Mucosa of descending colon (tissue), 3 donors: ENCODE results near the gene ZNF207. TPM values are rescaled to one million over a fixed set of nuclear protein-coding genes. Genes with fewer than 3 reads are reported as not detected.
"Not testable (repeated sequence)": the region's sequence is repeated elsewhere in the genome, so short reads cannot be mapped to it uniquely, and the experiment has no call there.

Source experiments
- ATAC-seq: fragments of 200-7000 bp; cut with Tn5 transposase; one replicate; pipeline ENCODE4 v1.9.1; 2020; ENCODE audit warnings: mild to moderate bottlenecking, moderate library complexity
- DNase-seq, 3 donors: peaks; one replicate each; pipeline ENCODE4 v3.0.0-alpha.2; 2020
- H3K36me3 ChIP-seq: fragments of 200-600 bp; one replicate; pipeline ENCODE4 v1.8.0; 2021; ENCODE audit warnings: low read depth, mild to moderate bottlenecking
- H3K4me1 ChIP-seq: fragments of 200-600 bp; one replicate; pipeline ENCODE4 v1.8.0; 2021; ENCODE audit warnings: low read depth, mild to moderate bottlenecking
- H3K4me3 ChIP-seq: fragments of 200-600 bp; one replicate; pipeline ENCODE4 v1.8.0; 2021; ENCODE audit warnings: mild to moderate bottlenecking
- H3K9me3 ChIP-seq: fragments of 200-600 bp; one replicate; pipeline ENCODE4 v1.8.0; 2021; ENCODE audit warnings: mild to moderate bottlenecking
- CTCF ChIP-seq: fragments of 200-600 bp; IDR thresholded peaks from one replicate; pipeline ENCODE4 v1.8.0; 2022; ENCODE audit warnings: antibody characterized with exemption, mild to moderate bottlenecking
- intact Hi-C, 2 donors: fragments of 100-400 bp; cut with DNase I in 1 of 2; cut with micrococcal nuclease in 1 of 2; formaldehyde crosslinking; loops; one replicate each; pipeline versions ENCODE4 v1.11.0 to v1.11.1; 2022; cut with DNase I, micrococcal nuclease
- total RNA-seq, 3 donors: library from RNA; stranded (reverse); fragmentation: NEBNext Ultra II Directional in 2 of 3; extraction: Animal tissue kit (Norgen Biotek cat#: 25700) in 2 of 3; gene quantifications; one replicate each; pipeline versions ENCODE4 v1.2.1 to v1.2.4, GENCODE V29; 2021 to 2023
- donor health status: DM: no; HTN: no; CAD: no; lungs with moderate emphysema.
- donor health status: DM: no; HTN: no; CAD: no.
- donor health status: DM: no; HTN: yes; CAD: no.

Gene ZNF207
- total RNA-seq, 3 donors from 2014 or later, result 141 to 168 (median 161) TPM

GRCh38 chr17:32318071-32318470 is 31.9 kb upstream of the ZNF207 start:
- no peak for TF ChIP-seq CTCF
- DNase-seq, result no peak
- H3K4me3 ChIP-seq, result no peak overlapping the region
- no peaks in the 10 kb centered on the region for H3K4me1 ChIP-seq
- intact Hi-C loops, result loop anchor here in 1 of 2 donors (2.0 kb wide), 1 partner anchor 65 kb away; no protein-coding TSS in a partner anchor
- H3K9me3 ChIP-seq, result no peaks in the 10 kb centered on the region
- H3K36me3 ChIP-seq, result no peaks in the 10 kb centered on the region
- ATAC-seq, result no peak

- peak; percentile 91 for ATAC-seq
- Histone ChIP-seq H3K9me3 (no peaks in the 10 kb centered on the region), H3K4me1 (no peaks in the 10 kb centered on the region), H3K4me3 (no peak overlapping the region), H3K36me3 (no peaks in the 10 kb centered on the region)
- peak; percentile 79 for TF ChIP-seq CTCF
- intact Hi-C loops, result loop anchor here in 1 of 2 donors (2.0 kb wide), 1 partner anchor 67 kb away; no protein-coding TSS in a partner anchor
- DNase-seq, result peak; percentile 69 to 87 (median 85)
These were observed 30.4 kb upstream of the ZNF207 start for GRCh38 chr17:32319548-32319905.

GRCh38 chr17:32320080-32320479 is 29.9 kb upstream of the ZNF207 start:
- not testable (repeated sequence) for DNase-seq, H3K4me1 ChIP-seq, ATAC-seq, H3K36me3 ChIP-seq, H3K4me3 ChIP-seq, H3K9me3 ChIP-seq
- intact Hi-C loops, result loop anchor here in 1 of 2 donors (5.0 kb wide), 1 partner anchor 53 kb away; the partner anchor contains the start of gene RHBDL3

- no peak for TF ChIP-seq CTCF
- no peak overlapping the region for H3K4me3 ChIP-seq
- DNase-seq (no peak), ATAC-seq (no peak)
- no peaks in the 10 kb centered on the region for H3K4me1 ChIP-seq
- no peaks in the 10 kb centered on the region for H3K36me3 ChIP-seq
- intact Hi-C loops, result loop anchor here in 1 of 2 donors (5.0 kb wide), 1 partner anchor 54 kb away; the partner anchor contains the start of gene RHBDL3
- no peaks in the 10 kb centered on the region for H3K9me3 ChIP-seq
These were observed 29.1 kb upstream of the ZNF207 start for GRCh38 chr17:32320847-32321246.

- Histone ChIP-seq H3K4me1 (no peaks in the 10 kb centered on the region), H3K4me3 (no peak overlapping the region), H3K9me3 (no peaks in the 10 kb centered on the region), H3K36me3 (no peaks in the 10 kb centered on the region)
- DNase-seq (no peak), ATAC-seq (no peak)
- TF ChIP-seq CTCF, result no peak
- intact Hi-C loops, result loop anchor here in 1 of 2 donors (5.0 kb wide), 1 partner anchor 56 kb away; the partner anchor contains the start of gene RHBDL3
These were observed 26.9 kb upstream of the ZNF207 start for GRCh38 chr17:32323046-32323445.

GRCh38 chr17:32323811-32324491 is 26.0 kb upstream of the ZNF207 start:
- DNase-seq (peak in 2 of 3 donors; percentile 44 to 47), ATAC-seq (peak; percentile 83)
- intact Hi-C loops, result loop anchor here in 1 of 2 donors (5.0 kb wide), 1 partner anchor 57 kb away; the partner anchor contains the start of gene RHBDL3
- Histone ChIP-seq H3K9me3 (no peaks in the 10 kb centered on the region), H3K4me3 (no peak overlapping the region), H3K4me1 (no peaks in the 10 kb centered on the region), H3K36me3 (no peaks in the 10 kb centered on the region)
- no peak for TF ChIP-seq CTCF
